ENCODE data around the gene KCTD13.

DNA sequence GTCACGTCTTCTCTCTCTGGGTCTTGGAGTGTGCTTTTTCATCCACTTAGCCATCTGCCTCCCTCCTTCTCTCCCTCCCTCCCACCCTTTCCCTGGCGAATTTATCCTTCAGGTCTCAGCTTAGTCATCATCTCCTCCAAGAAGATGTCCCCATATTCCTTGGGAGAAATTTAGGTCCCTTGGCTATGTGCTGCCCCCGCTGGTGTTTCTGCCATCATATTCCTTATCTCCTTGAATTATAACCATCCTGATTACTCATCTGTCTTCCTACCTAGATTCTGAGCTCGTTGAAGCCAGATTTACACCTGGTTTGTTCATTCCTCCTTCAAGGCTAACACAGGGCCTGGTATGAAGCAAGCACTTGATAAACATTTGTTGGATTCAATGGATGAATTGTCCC is 31.7 kb downstream of the KCTD13 start:
- TF ChIP-seq, protein P1, sequence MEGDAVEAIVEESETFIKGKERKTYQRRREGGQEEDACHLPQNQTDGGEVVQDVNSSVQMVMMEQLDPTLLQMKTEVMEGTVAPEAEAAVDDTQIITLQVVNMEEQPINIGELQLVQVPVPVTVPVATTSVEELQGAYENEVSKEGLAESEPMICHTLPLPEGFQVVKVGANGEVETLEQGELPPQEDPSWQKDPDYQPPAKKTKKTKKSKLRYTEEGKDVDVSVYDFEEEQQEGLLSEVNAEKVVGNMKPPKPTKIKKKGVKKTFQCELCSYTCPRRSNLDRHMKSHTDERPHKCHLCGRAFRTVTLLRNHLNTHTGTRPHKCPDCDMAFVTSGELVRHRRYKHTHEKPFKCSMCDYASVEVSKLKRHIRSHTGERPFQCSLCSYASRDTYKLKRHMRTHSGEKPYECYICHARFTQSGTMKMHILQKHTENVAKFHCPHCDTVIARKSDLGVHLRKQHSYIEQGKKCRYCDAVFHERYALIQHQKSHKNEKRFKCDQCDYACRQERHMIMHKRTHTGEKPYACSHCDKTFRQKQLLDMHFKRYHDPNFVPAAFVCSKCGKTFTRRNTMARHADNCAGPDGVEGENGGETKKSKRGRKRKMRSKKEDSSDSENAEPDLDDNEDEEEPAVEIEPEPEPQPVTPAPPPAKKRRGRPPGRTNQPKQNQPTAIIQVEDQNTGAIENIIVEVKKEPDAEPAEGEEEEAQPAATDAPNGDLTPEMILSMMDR (IDR thresholded peaks at IDR 0.05): no peak
- TF ChIP-seq POLR2A (IDR thresholded peaks at IDR 0.05): no peak

All from breast epithelium (tissue), 3 donors.